HG03565 (cell line): ENCODE data around the gene PRR15.

Experiments
- ATAC-seq: cut with Tn5 transposase; IDR thresholded peaks from one replicate; pipeline ENCODE4 v1.9.1; 2021; ENCODE audit warnings: mild to moderate bottlenecking, moderate library complexity; ENCODE audit not compliant: unreplicated experiment

The PRR15 gene

DNA sequence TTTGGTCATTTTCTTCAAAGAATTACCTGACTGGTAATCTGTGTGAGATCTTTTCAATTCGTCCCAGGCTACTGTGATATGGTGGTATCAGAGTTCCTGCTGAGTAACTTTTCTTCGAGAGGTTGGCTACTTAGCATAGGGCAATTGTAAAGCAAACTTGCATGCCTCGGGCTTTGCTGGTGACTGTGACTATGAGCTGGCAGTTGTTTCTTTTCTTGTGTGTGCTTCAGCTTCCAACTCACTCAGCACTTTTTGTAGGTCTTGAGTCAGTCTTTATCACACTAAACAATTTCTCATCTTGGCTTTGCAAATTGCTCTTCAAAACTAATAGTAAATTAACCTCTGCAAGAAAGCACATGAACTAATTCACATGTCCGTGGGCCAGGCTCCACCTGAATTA is 44.3 kb downstream of the PRR15 start:
- ATAC-seq: no peak

DNA sequence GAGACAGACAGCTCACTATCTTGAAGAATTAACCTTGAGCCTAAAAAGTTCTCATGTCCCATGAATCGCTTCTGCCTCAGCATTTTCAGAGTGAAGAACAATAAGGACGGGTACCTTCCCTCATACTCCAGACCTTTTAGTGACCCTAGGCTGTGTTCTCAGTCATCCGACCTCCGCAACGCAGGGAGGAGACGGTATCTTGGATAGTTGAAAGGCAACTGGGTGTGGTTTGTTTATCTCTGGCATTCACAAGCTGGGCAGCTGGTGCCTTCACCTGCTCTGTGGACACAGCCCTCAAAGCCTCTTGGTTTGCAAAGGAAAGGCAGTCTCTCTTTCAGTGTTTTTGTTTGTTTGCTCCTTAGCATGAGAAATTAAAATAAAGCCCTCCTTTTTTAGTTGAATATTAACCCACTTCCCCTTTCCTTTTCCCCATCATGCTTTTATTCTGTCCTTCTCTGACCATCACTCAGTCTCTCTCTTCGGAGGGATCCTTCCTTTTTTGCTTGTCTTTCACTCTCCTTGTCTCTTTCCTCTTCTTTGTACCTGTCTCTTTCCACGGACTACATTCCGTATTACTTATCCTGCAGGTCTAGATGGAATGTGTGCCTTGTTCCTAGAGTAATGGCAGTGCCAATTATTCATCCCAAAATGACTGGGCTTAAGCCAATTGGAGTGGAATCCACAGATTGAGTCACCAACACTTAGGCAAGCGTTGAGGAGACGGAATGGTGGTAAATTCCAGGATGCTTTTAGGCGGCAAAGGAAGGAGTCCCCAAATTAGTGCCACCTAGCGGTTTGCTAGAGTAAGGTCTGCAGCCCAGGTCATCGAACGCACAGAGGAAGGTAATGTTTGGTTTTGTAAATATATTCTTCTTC is 45.8 kb downstream of the PRR15 start:
- ATAC-seq: no peak

DNA sequence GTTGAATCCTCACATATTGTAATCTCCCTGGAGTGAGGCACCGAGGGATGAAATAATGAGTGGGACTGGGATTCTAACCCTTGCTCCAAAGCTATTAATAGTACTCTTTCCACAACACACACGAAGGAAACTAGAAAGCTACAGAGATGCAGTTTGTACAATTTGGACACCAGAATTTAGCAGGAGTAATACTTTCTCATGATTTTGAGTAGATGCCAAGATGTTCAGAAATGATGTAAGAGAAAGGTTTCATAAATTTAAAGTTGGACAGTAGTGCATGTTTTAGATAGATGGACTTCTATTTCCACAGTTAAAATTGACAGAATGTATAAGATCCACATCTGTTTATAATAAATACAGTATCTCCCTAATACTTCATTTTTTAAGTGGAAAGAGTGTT is 46.5 kb downstream of the PRR15 start:
- no peak for ATAC-seq

GRCh38 chr7:29611941-29612544 is 48.4 kb downstream of the PRR15 start:
- ATAC-seq: no peak

DNA sequence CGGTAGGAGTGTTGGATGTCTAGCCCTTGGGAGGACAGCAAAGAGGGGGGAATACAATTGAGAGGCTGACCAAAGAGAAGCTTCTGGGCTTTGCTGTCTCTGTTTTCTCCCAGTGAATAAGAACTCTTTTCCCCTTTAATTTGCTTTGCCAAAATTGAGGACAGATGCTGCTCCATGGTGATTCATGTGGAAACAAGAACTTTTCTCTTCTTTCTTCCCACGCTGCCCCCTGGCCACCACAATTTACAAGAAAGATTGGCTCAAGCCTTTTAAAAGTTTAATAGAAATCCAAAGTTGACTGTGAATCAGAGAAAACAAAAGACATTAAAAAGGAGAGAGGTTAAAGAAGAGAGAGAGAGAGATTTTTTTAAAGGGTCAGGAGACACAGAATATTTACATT is 49.0 kb downstream of the PRR15 start:
- no peak for ATAC-seq

GRCh38 chr7:29613100-29613499 is 49.5 kb downstream of the PRR15 start:
- no peak for ATAC-seq

GRCh38 chr7:29614229-29614628 is 50.6 kb downstream of the PRR15 start:
- no peak for ATAC-seq
